Non-pigmented ciliary epithelial cell (primary cell): ENCODE data around the gene COL6A1.
"Not testable (repeated sequence)": the region's sequence is repeated elsewhere in the genome, so short reads cannot be mapped to it uniquely, and the experiment has no call there.

Experiments
- DNase-seq: peaks from one replicate; pipeline ENCODE4 v3.0.0-alpha.2; 2010; ENCODE audit warnings: low read depth

The COL6A1 gene

GRCh38 chr21:45995686-45996179, 14.2 kb downstream of the COL6A1 start:
- no peak for DNase-seq

- no peak for DNase-seq
These were observed 15.0 kb downstream of the COL6A1 start for GRCh38 chr21:45996311-45997204.

- DNase-seq, result no peak
These were observed 15.6 kb downstream of the COL6A1 start for GRCh38 chr21:45997205-45997494.

- DNase-seq, result no peak
These were observed 16.1 kb downstream of the COL6A1 start for GRCh38 chr21:45997495-45998275.

GRCh38 chr21:45998276-45998701, 16.7 kb downstream of the COL6A1 start:
- no peak for DNase-seq

GRCh38 chr21:45998871-45999580, 17.5 kb downstream of the COL6A1 start:
- DNase-seq, result no peak

GRCh38 chr21:45999581-46000181, 18.1 kb downstream of the COL6A1 start:
- DNase-seq, result no peak

GRCh38 chr21:46000182-46000730, 18.7 kb downstream of the COL6A1 start:
- DNase-seq, result no peak

- no peak for DNase-seq
These were observed 19.4 kb downstream of the COL6A1 start for GRCh38 chr21:46000731-46001641.

- DNase-seq, result no peak
These were observed 20.5 kb downstream of the COL6A1 start for GRCh38 chr21:46001821-46002681.

GRCh38 chr21:46002841-46003574, 21.4 kb downstream of the COL6A1 start:
- no peak for DNase-seq

GRCh38 chr21:46003575-46004007, 22.0 kb downstream of the COL6A1 start:
- DNase-seq, result no peak

GRCh38 chr21:46004168-46004861, 22.7 kb downstream of the COL6A1 start:
- DNase-seq, result no peak

GRCh38 chr21:46005081-46005480, 23.5 kb downstream of the COL6A1 start:
- no peak for DNase-seq

- no peak for DNase-seq
These were observed 23.9 kb downstream of the COL6A1 start for GRCh38 chr21:46005481-46005881.

- not testable (repeated sequence) for DNase-seq
These were observed 24.4 kb downstream of the COL6A1 start for GRCh38 chr21:46005894-46006546.
